ENCODE measurements around the gene BCAS3.

Gene BCAS3

DNA sequence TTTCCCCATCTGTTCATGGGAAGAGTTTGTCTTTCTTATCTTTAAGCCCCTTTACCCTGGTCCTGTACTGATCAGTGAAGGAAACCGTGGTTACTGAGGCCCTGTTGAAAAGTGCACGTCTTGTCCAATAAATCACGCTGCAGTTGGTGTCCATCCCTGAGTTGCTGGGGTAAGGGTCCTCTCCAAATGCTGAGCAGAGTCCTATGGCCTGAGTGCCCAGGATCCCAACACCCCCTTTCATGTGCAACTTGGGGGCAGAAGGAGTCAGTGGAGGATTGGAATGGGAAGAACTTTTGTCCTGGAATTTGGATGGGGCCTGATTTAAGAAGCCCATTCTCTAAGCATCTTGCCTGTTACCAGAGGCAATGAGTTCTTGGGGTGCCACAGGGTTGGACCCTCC is 715.0 kb downstream of the BCAS3 start:
- no peak overlapping the region for H3K4me3 ChIP-seq (ENCODE audit: severe bottlenecking)
- H3K9me3 ChIP-seq (ENCODE audit: severe bottlenecking): no peaks in the 10 kb centered on the region
- H3K27me3 ChIP-seq (ENCODE audit: insufficient read depth, poor library complexity, severe bottlenecking): peaks cover 25% of the 10 kb centered on the region
- H3K27ac ChIP-seq (ENCODE audit: poor library complexity, severe bottlenecking): no peak overlapping the region
- no peaks in the 10 kb centered on the region for H3K36me3 ChIP-seq (ENCODE audit: low read depth)
- no peaks in the 10 kb centered on the region for H3K4me1 ChIP-seq (ENCODE audit: insufficient read depth, poor library complexity, severe bottlenecking)
- ATAC-seq (ENCODE audit: low read depth): no peak
- TF ChIP-seq CTCF (IDR thresholded peaks at IDR 0.05; ENCODE audit: poor library complexity, severe bottlenecking): no peak
- DNase-seq (ENCODE audit: low spot score): no peak

DNA sequence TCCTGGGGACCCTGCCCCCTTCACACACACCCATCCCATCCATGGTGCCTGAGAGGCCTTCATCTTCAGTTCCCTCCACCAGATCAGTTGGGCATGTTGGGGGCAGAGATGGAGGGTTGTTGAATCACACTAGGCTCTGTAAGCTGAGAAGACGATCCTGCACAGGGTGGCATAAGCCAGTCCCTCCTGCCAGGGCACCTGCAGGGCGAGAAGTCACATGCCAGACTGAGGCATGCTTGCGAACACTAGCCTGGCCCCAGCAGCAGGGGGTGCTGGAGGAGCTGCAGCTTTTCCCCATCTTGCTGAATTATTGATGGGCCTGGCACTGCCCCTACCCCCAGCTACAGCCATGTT is 715.9 kb downstream of the BCAS3 start:
- H3K4me3 ChIP-seq (ENCODE audit: severe bottlenecking): no peak overlapping the region
- H3K27ac ChIP-seq (ENCODE audit: poor library complexity, severe bottlenecking): no peak overlapping the region
- no peaks in the 10 kb centered on the region for H3K36me3 ChIP-seq (ENCODE audit: low read depth)
- no peaks in the 10 kb centered on the region for H3K4me1 ChIP-seq (ENCODE audit: insufficient read depth, poor library complexity, severe bottlenecking)
- TF ChIP-seq CTCF (IDR thresholded peaks at IDR 0.05; ENCODE audit: poor library complexity, severe bottlenecking): no peak
- peak; percentile 16; the same call in 1 of the 3 replicates for ATAC-seq (ENCODE audit: low read depth)
- H3K9me3 ChIP-seq (ENCODE audit: severe bottlenecking): no peaks in the 10 kb centered on the region
- no peak for DNase-seq (ENCODE audit: low spot score)
- peaks cover 33% of the 10 kb centered on the region for H3K27me3 ChIP-seq (ENCODE audit: insufficient read depth, poor library complexity, severe bottlenecking)

GRCh38 chr17:61393904-61394629 is 716.4 kb downstream of the BCAS3 start:
- Histone ChIP-seq H3K36me3 (ENCODE audit: low read depth) (no peaks in the 10 kb centered on the region), H3K27me3 (ENCODE audit: insufficient read depth, poor library complexity, severe bottlenecking) (peaks cover 39% of the 10 kb centered on the region), H3K27ac (ENCODE audit: poor library complexity, severe bottlenecking) (no peak overlapping the region), H3K4me1 (ENCODE audit: insufficient read depth, poor library complexity, severe bottlenecking) (no peaks in the 10 kb centered on the region), H3K4me3 (ENCODE audit: severe bottlenecking) (no peak overlapping the region), H3K9me3 (ENCODE audit: severe bottlenecking) (no peaks in the 10 kb centered on the region)
- TF ChIP-seq CTCF (IDR thresholded peaks at IDR 0.05; ENCODE audit: poor library complexity, severe bottlenecking): no peak
- ATAC-seq (ENCODE audit: low read depth) (no peak), DNase-seq (ENCODE audit: low spot score) (no peak)

- no peak for ATAC-seq (ENCODE audit: low read depth)
- H3K9me3 ChIP-seq (ENCODE audit: severe bottlenecking): no peaks in the 10 kb centered on the region
- H3K4me1 ChIP-seq (ENCODE audit: insufficient read depth, poor library complexity, severe bottlenecking): no peaks in the 10 kb centered on the region
- H3K4me3 ChIP-seq (ENCODE audit: severe bottlenecking): no peak overlapping the region
- peaks cover 46% of the 10 kb centered on the region for H3K27me3 ChIP-seq (ENCODE audit: insufficient read depth, poor library complexity, severe bottlenecking)
- H3K27ac ChIP-seq (ENCODE audit: poor library complexity, severe bottlenecking): no peak overlapping the region
- no peak for DNase-seq (ENCODE audit: low spot score)
- H3K36me3 ChIP-seq (ENCODE audit: low read depth): no peaks in the 10 kb centered on the region
- TF ChIP-seq CTCF (IDR thresholded peaks at IDR 0.05; ENCODE audit: poor library complexity, severe bottlenecking): no peak
Observed at GRCh38 chr17:61394630-61395408, 717.2 kb downstream of the BCAS3 start.

Data from RWPE2 (cell line).